A673 (cell line): ENCODE data around the gene MS4A18.

Source experiments
- CTCF ChIP-seq: fragments of 300-800, 200-600 bp; sonication (generic); conservative IDR thresholded peaks from 2 replicates; pipeline ENCODE4 v1.5.1; 2017; ENCODE audit warnings: low read depth, mild to moderate bottlenecking, antibody characterized with exemption, low read length, moderate library complexity, mixed read lengths
- EZH2 ChIP-seq: fragments of 200-600 bp; sonication (generic); IDR thresholded peaks from 2 replicates; pipeline ENCODE4 v1.6.1; 2017; ENCODE audit warnings: borderline replicate concordance, low read depth, mild to moderate bottlenecking, mixed read lengths, antibody characterized with exemption, low read length; ENCODE audit not compliant: poor library complexity, severe bottlenecking

- no peak for TF ChIP-seq CTCF
- no peak for TF ChIP-seq EZH2
Measured at GRCh38 chr11:60780065-60780464, 55.5 kb downstream of the MS4A18 start.
